AG04450 (cell line): ENCODE results near the gene SNRPN. TPM values are rescaled to one million over a fixed set of nuclear protein-coding genes. Genes with fewer than 3 reads are reported as not detected.

Source experiments
- CTCF ChIA-PET: fragments of 300-600, 350-600 bp; formaldehyde crosslinking; extraction: SDS; loops from one replicate; lab custom pipeline; 2022; ENCODE audit warnings: antibody characterized with exemption, inconsistent platforms; lab: Charles Lee
- POLR2A ChIA-PET: fragments of 350-600 bp; formaldehyde crosslinking; extraction: SDS; loops from one replicate; lab custom pipeline; 2021; ENCODE audit warnings: antibody characterized with exemption, inconsistent platforms; lab: Yijun Ruan, JAX
- DNase-seq: peaks from one replicate; pipeline ENCODE4 v3.0.0-alpha.2; 2011; ENCODE audit warnings: low read depth, low spot score
- H3K27ac ChIP-seq: one replicate; pipeline ENCODE4 v1.5.1; 2012; ENCODE audit warnings: low read depth, low read length, control low read depth
- H3K27me3 ChIP-seq: one replicate; pipeline ENCODE4 v1.6.0; 2012; ENCODE audit warnings: low read length; ENCODE audit not compliant: control insufficient read depth, insufficient read depth
- H3K4me3 ChIP-seq: 2 replicates; pipeline ENCODE4 v1.5.1; 2011; ENCODE audit warnings: mild to moderate bottlenecking, low read depth, low read length, control low read depth
- H3K9me3 ChIP-seq: 2 replicates; pipeline ENCODE4 v1.5.1; 2012; ENCODE audit warnings: low read length; ENCODE audit not compliant: control insufficient read depth, insufficient read depth
- polyA plus RNA-seq: library from polyadenylated mRNA; depleted of rRNA; stranded (reverse); fragments of >200 nt; gene quantifications from 2 replicates; pipeline ENCODE4 v1.2.3, GENCODE V29; 2011
- TF ChIP-seq, protein P1 (sequence below): IDR thresholded peaks from 2 replicates; pipeline ENCODE4 v1.5.1; 2011; ENCODE audit warnings: low read depth, low read length, control low read depth, inconsistent platforms

SNRPN gene
- polyA plus RNA-seq, 1 experiment: 282 TPM

DNA sequence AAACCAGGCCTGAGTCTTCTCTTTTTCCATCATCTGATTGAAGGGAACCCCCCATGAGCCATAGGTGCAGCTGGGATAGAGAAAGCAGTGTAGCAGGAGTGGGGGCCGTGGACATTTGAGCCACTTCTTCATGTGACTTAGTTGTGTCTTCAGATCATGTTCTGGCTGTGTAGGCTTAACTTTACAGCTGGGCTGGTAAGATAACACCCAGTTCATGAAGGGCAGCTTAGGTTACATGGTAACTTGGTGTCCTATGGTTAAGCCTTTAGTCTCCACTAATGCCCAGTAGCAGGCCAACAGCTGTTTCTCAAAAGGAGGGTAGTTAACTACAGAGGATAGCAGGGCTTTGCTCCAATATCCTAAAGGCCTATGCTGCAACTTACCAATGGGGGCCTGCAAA, 11.4 kb upstream of the SNRPN start:
- ChIA-PET CTCF (no interaction called here), POLR2A (no interaction called here)
- TF ChIP-seq, protein P1, sequence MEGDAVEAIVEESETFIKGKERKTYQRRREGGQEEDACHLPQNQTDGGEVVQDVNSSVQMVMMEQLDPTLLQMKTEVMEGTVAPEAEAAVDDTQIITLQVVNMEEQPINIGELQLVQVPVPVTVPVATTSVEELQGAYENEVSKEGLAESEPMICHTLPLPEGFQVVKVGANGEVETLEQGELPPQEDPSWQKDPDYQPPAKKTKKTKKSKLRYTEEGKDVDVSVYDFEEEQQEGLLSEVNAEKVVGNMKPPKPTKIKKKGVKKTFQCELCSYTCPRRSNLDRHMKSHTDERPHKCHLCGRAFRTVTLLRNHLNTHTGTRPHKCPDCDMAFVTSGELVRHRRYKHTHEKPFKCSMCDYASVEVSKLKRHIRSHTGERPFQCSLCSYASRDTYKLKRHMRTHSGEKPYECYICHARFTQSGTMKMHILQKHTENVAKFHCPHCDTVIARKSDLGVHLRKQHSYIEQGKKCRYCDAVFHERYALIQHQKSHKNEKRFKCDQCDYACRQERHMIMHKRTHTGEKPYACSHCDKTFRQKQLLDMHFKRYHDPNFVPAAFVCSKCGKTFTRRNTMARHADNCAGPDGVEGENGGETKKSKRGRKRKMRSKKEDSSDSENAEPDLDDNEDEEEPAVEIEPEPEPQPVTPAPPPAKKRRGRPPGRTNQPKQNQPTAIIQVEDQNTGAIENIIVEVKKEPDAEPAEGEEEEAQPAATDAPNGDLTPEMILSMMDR: no peak
- Histone ChIP-seq H3K4me3 (no peak overlapping the region), H3K27me3 (no peaks in the 10 kb centered on the region), H3K27ac (no peak overlapping the region), H3K9me3 (no peaks in the 10 kb centered on the region; the same call in 1 of the 2 replicates)
- DNase-seq: no peak

DNA sequence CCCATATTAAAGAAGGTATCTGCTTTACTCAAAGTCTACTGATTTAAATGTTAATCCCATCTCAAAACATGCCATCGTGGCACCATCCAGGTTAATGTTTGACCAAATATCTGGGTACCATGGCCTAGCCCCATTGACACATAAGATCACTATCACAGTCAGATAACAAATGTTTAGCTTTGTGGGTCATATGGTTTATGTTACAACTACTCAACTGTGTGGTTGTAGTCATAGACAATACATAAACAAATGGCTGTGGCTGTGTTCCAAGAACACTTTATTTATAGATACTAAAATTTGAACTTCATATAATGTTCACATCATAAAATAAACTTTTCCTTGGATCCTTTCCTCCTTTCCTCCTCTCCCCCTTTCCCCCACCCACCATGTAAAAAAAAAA, 9.8 kb upstream of the SNRPN start:
- Histone ChIP-seq H3K27ac (no peak overlapping the region), H3K9me3 (no peaks in the 10 kb centered on the region; the same call in 1 of the 2 replicates), H3K27me3 (no peaks in the 10 kb centered on the region), H3K4me3 (no peak overlapping the region)
- TF ChIP-seq, protein P1: no peak
- no peak for DNase-seq
- ChIA-PET CTCF (no interaction called here), POLR2A (no interaction called here)

DNA sequence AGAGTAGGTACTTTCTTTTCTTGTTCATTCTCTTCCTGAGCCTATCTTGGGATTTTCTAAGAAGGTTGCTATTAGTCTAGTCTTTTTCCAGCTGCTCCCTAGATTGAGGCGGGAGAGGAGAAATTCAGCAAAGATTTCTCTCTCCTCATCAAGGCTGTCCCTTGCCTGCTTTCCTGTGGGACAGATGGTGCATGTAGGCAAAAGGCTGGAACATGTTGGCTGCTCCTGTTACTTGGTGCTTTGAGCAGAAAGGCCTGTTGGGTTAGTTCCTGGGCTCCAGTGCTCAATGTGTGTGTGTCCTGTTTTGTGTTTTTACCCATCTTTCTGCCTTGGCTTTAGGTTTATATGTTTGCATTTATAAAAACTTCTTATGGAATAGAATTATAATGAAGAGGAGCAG, 9.1 kb upstream of the SNRPN start:
- TF ChIP-seq, protein P1: no peak
- Histone ChIP-seq H3K27ac (no peak overlapping the region), H3K9me3 (peaks cover under 1% of the 10 kb centered on the region; the same call in 1 of the 2 replicates), H3K4me3 (no peak overlapping the region), H3K27me3 (no peaks in the 10 kb centered on the region)
- POLR2A ChIA-PET: no interaction called here
- CTCF ChIA-PET: no interaction called here
- no peak for DNase-seq

DNA sequence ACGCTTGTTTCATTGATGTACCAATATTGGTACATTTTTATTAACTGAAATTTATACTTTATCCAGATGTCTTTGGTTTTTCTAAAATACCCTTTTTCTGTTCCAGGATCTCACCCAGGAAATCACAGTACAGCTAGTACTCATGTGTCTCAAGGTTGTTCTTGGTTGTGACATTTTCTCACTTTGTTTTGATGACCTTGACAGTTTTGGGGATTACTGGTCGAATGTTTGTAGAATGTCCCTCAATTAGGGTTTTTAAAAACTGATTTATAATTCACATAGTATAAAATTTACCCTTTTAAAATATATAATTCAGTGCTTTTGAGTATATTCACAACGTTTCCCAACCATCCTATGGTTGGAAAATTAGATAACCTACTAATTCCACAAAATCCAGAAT, 6.3 kb upstream of the SNRPN start:
- no peaks in the 10 kb centered on the region for H3K27me3 ChIP-seq
- no peak overlapping the region for H3K27ac ChIP-seq
- H3K4me3 ChIP-seq: no peak overlapping the region
- peaks cover 4% of the 10 kb centered on the region; the same call in 1 of the 2 replicates for H3K9me3 ChIP-seq
- no peak for DNase-seq
- TF ChIP-seq, protein P1: no peak
- ChIA-PET CTCF (no interaction called here), POLR2A (no interaction called here)

DNA sequence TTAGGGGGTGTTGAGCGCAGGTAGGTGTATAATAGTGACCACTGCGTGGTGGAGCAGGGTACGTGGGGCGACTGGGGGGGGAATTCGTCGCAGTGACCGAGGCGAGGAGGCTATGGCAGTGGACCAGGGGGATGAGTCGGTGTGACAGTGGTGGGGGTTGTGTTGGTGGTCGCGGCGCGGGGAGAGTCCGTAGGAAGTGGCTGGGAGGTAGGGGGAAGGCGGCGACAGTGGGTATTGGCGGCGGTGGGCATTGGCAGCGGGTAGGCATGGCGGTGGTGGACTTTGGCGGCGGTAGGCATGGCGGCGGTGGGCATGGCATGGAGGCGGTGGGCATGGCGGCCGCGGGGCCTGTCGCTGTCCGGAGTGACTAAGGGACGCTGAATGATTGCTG, 739 bp downstream of the SNRPN start:
- TF ChIP-seq, protein P1: no peak
- DNase-seq: no peak
- Histone ChIP-seq H3K27me3 (no peaks in the 10 kb centered on the region), H3K4me3 (peak overlapping the region; percentile 94), H3K27ac (peak overlapping the region; percentile 81), H3K9me3 (peaks cover 24% of the 10 kb centered on the region)
- ChIA-PET CTCF (interaction anchor here (0.7 kb wide), 1 partner anchor 192 kb away, joined by 9 read pairs; no protein-coding TSS in a partner anchor), POLR2A (interaction anchor here (0.9 kb wide), 1 partner anchor 99 kb away, joined by 7 read pairs; no protein-coding TSS in a partner anchor)
